Measurements from ENCODE around the gene RPS6KB2.

Gene RPS6KB2

GRCh38 chr11:67429722-67430121, 1.4 kb downstream of the RPS6KB2 start:
- no peak for DNase-seq

DNA sequence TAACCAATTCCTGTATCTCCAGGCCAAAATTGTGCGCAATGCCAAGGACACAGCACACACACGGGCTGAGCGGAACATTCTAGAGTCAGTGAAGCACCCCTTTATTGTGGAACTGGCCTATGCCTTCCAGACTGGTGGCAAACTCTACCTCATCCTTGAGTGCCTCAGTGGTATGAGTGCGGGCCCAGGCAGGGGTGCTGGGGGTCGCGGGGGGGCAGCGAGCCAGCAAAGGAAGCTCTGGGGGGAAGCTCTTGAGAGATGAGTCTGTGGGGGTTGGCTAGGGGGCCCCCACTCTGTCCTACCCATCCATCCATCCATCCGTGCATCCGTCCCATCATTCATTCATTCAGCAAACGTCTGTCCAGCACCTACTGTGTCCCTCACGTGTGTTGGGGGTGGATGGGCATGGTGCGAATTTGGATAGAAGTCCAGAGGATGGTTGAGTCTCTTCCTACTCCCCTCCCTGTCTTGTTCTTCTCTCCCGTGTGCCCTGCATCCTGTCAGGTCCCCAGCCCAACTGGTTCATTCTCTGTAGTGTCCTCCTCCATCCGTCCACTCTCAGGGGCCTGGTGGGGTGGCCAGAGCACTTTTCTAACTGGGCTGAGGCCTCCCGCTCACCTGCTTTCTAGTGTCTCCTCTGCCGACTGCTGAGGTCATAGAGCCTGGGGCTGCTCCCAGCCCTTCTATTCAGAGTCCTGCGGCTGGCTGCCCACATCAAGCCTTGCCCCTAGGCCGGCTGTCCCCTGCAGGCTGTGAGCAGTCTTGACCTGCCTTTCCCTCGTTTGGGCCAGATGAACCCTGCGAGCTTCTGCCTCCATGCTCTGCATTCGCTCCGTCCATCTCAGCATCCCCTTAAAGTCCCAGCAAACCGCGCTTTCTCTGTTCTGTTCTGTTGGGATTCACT, 3.3 kb downstream of the RPS6KB2 start:
- no peak for DNase-seq

- DNase-seq = no peak
Observed at GRCh38 chr11:67432655-67433349, 4.5 kb downstream of the RPS6KB2 start.

GRCh38 chr11:67433536-67434394, 5.5 kb downstream of the RPS6KB2 start:
- DNase-seq = no peak

- DNase-seq = no peak
Observed at GRCh38 chr11:67434395-67434881, 6.1 kb downstream of the RPS6KB2 start.

DNA sequence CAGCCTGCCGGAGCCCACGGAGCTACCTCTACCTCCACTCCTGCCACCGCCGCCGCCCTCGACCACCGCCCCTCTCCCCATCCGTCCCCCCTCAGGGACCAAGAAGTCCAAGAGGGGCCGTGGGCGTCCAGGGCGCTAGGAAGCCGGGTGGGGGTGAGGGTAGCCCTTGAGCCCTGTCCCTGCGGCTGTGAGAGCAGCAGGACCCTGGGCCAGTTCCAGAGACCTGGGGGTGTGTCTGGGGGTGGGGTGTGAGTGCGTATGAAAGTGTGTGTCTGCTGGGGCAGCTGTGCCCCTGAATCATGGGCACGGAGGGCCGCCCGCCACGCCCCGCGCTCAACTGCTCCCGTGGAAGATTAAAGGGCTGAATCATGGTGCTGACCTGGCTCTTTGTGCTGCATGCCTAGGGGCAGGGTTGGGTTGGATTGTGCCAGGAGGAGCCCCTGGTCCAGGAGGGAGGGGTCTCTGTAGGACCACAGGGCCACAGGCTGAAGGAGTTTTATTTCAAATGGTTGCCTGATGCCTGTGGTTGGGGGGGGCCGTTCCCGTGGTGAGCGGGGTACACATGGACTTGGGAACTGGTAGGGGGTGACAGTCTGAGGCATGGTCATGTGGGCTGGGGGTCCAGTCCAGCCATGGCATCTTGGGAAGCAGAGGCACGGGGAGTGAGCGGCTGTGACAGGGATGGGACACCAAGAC, 6.9 kb downstream of the RPS6KB2 start:
- DNase-seq = no peak

GRCh38 chr11:67435727-67436458, 7.6 kb downstream of the RPS6KB2 start:
- DNase-seq = no peak

DNA sequence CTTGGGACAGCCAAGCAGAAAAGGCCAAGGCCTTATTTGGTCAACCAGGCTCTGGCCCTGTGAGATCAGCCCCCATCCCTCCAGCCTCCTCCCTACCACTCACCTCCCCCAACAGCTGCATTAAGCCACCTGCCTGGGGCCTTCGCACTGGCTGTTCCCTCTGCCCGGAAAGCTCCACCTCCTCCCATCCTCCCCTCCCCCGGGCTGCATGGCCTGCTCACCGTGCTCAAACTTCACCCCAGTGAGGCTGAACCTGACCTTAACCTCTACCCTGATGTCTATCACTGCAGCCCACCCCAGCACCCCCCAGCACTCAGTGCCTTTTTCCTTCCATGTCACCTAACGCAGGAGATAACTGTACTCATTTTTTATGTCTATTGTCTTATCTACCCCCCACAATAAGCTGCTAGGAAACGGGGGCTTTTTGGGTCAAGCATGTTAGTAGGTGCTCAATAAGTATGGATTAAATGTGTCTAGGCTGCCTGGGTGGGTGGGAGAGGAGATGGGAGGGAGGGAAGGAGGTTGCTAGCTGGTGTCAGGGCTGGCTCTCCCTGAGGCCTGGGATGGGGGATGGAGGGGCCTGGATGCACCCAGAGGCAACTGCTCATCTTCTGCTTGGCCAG, 8.3 kb downstream of the RPS6KB2 start:
- no peak for DNase-seq

- DNase-seq = no peak
Observed at GRCh38 chr11:67437082-67437808, 9.0 kb downstream of the RPS6KB2 start, which contains the start of gene PTPRCAP. Gene PTPRCAP (minus strand): TSS chr11:67437682. CDS start chr11:67437619, 63 bp downstream.

DNA sequence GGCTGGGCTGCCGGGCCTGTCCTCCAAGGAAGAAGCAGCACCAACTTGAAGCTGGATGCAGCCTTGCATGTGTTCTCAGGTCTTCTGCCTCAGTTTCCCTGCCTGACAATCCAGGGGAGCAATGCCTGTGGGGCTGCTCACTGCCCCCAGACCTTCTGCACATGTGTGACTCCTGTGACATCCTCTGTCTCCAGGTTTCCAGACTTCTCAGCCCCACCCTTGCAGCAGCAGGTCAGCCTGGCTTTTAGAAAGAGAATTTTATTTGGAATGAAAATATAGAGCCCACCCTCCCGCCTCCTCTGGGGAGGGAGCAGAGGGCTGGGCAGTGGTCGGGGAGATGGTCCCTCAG, 9.5 kb downstream of the RPS6KB2 start:
- no peak for DNase-seq

DNA sequence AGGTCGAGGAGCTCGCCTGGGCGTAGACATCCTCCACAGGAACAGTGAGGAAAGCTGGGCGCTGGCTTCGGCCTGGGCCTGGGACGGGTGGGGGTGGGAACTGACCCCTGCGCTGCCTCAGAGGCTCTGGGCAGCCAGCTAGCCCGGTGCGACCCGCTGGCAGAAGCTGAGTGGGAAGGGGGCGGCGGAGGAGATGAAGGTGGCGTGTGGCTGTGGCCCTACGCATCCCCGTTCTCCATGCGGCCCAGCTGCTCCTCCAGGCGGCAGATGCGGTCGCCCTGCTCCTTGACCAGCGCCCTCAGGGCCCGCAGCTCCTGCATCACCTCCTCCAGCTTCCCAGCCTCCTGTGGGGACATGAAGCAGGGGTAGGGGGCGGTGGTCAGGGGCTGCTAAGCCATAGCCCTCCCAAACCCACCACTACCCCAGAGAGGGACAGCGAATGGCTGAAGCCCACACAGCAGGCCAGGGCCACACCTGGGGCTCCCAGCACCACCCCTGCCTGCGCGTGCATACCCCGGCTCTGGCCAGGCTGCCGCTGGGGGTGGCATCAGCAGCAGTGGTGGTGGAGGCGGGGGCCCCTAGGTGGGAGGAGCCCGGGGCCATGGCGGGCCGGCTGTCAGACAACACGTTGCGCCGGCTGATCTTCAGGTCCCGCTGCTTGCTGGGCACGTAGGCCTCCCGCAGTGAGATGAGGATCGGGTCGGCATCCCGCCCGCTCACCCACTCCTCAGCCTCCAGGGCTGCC, 10.0 kb downstream of the RPS6KB2 start:
- no peak for DNase-seq

GRCh38 chr11:67439321-67440228, 11.3 kb downstream of the RPS6KB2 start:
- no peak for DNase-seq

GRCh38 chr11:67440229-67441097, 12.2 kb downstream of the RPS6KB2 start:
- DNase-seq = no peak

DNA sequence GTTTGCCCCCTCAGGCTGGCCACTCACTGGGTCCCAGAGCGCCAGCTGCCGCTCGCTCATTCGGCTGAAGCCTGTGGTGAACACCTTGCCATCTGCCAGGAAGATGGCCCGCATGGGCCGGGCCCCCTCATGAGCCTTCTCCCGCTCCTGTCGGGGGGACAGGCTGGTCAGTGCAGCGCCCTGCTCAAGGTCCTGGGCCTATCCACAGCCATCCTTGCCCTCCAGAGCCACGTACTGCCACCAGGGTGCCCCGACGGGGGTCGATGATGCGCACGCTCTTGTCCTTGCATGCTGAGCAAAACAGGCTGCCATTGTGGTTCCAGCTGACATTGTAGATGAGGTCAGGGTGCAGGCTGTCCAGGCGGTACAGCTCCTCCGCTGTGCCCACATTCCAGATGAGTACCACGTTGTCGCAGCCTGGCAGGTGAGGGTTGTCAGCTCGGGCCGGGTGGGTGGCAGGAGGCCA, 12.8 kb downstream of the RPS6KB2 start:
- no peak for DNase-seq

GRCh38 chr11:67441731-67442351, 13.5 kb downstream of the RPS6KB2 start:
- DNase-seq = no peak

DNA sequence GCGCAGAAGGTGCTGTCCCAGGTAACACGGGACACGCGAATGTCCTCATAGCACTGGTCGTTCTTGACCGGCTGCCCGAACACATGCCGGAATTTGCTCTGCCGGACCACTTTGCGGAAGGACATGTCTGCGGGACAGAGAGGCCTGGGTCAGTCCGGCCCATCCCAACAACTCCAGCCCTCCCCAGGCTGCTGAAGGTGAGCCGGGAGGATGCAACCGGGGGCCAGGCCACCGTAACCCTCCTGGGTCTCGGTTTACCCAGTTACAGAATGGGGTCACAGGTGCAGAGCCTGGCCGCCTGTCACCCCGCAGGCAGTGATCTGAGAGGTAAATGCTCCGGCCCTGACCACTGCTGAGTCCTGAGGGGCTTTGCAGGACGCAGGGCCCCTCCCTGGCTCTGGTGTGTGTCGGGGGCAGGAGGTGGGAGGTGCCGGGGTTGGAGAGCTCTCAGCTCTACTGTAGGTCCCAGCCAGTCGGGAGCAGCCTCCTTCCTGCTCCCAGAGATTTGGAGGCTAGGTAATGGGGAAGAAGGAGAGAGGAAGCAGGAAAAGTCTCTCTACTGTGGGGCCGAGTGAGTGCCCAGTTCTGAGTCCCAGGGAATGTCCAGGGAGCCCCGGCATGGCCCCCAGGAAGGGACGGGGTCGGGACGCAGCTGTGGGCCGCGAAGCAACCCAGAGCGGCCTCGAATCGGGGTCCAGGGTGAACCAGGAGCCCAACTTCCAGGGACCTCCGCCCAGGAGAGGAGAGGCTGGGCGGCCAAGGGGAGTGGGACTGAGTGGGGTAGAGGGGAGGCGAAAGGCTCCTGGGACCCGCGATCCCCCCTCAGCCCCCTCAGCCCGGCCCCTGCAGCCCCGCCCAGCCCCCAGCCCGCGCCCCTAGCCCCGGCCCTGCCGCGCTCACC, 14.5 kb downstream of the RPS6KB2 start:
- no peak for DNase-seq
